Esophagus squamous epithelium (tissue), 5 donors: ENCODE data around the gene RIC8B. TPM values are rescaled to one million over a fixed set of nuclear protein-coding genes. Genes with fewer than 3 reads are reported as not detected.

Experiments
- DNase-seq: peaks from one replicate; lab custom pipeline; 2025; lab: John Stamatoyannopoulos, UW
- H3K27ac ChIP-seq, 4 donors: fragments of 200-600 bp; sonication (generic); one replicate each; pipeline ENCODE4 v1.5.1; 2016 to 2019; ENCODE audit warnings: mild to moderate bottlenecking in 1 of 4
- H3K27me3 ChIP-seq, 4 donors: fragments of 200-600 bp; sonication (generic); 1 replicate in 3 of 4; 2 replicates in 1 of 4; pipeline versions ENCODE4 v1.5.1 to v1.6.0; 2017 to 2021; ENCODE audit warnings: antibody characterized with exemption in 1 of 4
- H3K36me3 ChIP-seq, 3 donors: fragments of 200-600 bp; sonication (generic); one replicate each; pipeline ENCODE4 v1.5.1; 2016 to 2019
- H3K4me1 ChIP-seq, 3 donors: fragments of 200-600 bp; sonication (generic); one replicate each; pipeline ENCODE4 v1.5.1; 2017 to 2019
- H3K4me3 ChIP-seq, 4 donors: fragments of 200-600 bp; sonication (generic); 1 replicate in 3 of 4; 2 replicates in 1 of 4; pipeline ENCODE4 v1.5.1; 2016 to 2019; ENCODE audit warnings: mild to moderate bottlenecking in 2 of 4, moderate library complexity in 1 of 4
- H3K9me3 ChIP-seq, 3 donors: fragments of 200-600 bp; sonication (generic); one replicate each; pipeline ENCODE4 v1.5.1; 2016 to 2019
- CTCF ChIP-seq, 6 experiments: fragments of 450-650 bp in 4 of 6; fragments of 200-600 bp in 2 of 6; sonication (generic) in 2 of 6; IDR thresholded peaks; one replicate each; pipeline ENCODE4 v1.5.1; 2016 to 2019; ENCODE audit warnings: antibody characterized with exemption in 6 of 6, mild to moderate bottlenecking in 4 of 6, moderate library complexity in 4 of 6
- POLR2A ChIP-seq, 4 donors: fragments of 450-650 bp; IDR thresholded peaks; one replicate each; pipeline ENCODE4 v1.6.1; 2017; ENCODE audit warnings: antibody characterized with exemption in 4 of 4, mild to moderate bottlenecking in 4 of 4, moderate library complexity in 3 of 4
- WGBS, 2 donors: methylation state at CpG; one replicate each; pipeline ENCODE4 v1.1.5; 2018; 5-methylcytosine and 5-hydroxymethylcytosine counted together
- intact Hi-C: fragments of 100-400 bp; cut with DNase I; formaldehyde crosslinking; loops from one replicate; pipeline ENCODE4 v1.15.0; 2022
- total RNA-seq, 4 donors: library from RNA; depleted of rRNA; stranded (reverse); fragments of >200 nt; gene quantifications; one replicate each; pipeline ENCODE4 v1.1.0, GENCODE V29; 2016
- donor health status: DM: yes; HTN: yes; CAD: no.

RIC8B gene
- total RNA-seq, 4 donors from 2014 or later, result 2.7 to 7.3 (median 5.0) TPM

- no peak for TF ChIP-seq CTCF (IDR thresholded peaks at IDR 0.05)
- no peak for TF ChIP-seq POLR2A (IDR thresholded peaks at IDR 0.05)
- H3K36me3 ChIP-seq, result peaks cover 0 to 48% (median 0%) of the 10 kb centered on the region in 3 donors
- H3K27ac ChIP-seq, result no peak overlapping the region
- H3K9me3 ChIP-seq, result no peaks in the 10 kb centered on the region
- H3K4me1 ChIP-seq, result no peaks in the 10 kb centered on the region
- no peak overlapping the region for H3K4me3 ChIP-seq
- intact Hi-C loops, result no loop called here
- no peak for DNase-seq
- no peaks in the 10 kb centered on the region for H3K27me3 ChIP-seq
- WGBS, 2 donors, result 93 to 100% methylated on average over 2 of the region's 2 CpGs
Measured at GRCh38 chr12:106847861-106848260, 73.4 kb downstream of the RIC8B start.

- Histone ChIP-seq H3K27me3 (no peaks in the 10 kb centered on the region), H3K27ac (no peak overlapping the region), H3K9me3 (no peaks in the 10 kb centered on the region), H3K36me3 (peaks cover 0 to 42% (median 0%) of the 10 kb centered on the region in 3 donors), H3K4me3 (no peak overlapping the region), H3K4me1 (no peaks in the 10 kb centered on the region)
- no peak for DNase-seq
- 87 to 92% methylated on average over 4 to 5 of the region's 5 CpGs for WGBS, 2 donors
- TF ChIP-seq POLR2A (IDR thresholded peaks at IDR 0.05), result no peak
- TF ChIP-seq CTCF (IDR thresholded peaks at IDR 0.05), result no peak
- intact Hi-C loops, result no loop called here
Measured at GRCh38 chr12:106851306-106851705, 76.8 kb downstream of the RIC8B start.

GRCh38 chr12:106854723-106855122 is 80.2 kb downstream of the RIC8B start:
- no peak overlapping the region for H3K27ac ChIP-seq
- TF ChIP-seq POLR2A (IDR thresholded peaks at IDR 0.05) (no peak), CTCF (IDR thresholded peaks at IDR 0.05) (no peak)
- H3K4me3 ChIP-seq, result no peak overlapping the region
- WGBS, 2 donors, result 82 to 97% methylated on average over 4 of the region's 4 CpGs
- intact Hi-C loops, result no loop called here
- H3K4me1 ChIP-seq, result no peaks in the 10 kb centered on the region
- H3K27me3 ChIP-seq, result no peaks in the 10 kb centered on the region
- DNase-seq, result no peak
- H3K9me3 ChIP-seq, result no peaks in the 10 kb centered on the region
- H3K36me3 ChIP-seq, result peaks cover 0 to 30% (median 0%) of the 10 kb centered on the region in 3 donors

GRCh38 chr12:106855221-106855758 is 80.8 kb downstream of the RIC8B start:
- no peak for DNase-seq
- TF ChIP-seq CTCF (IDR thresholded peaks at IDR 0.05), result no peak
- no peak for TF ChIP-seq POLR2A (IDR thresholded peaks at IDR 0.05)
- 87 to 88% methylated on average over 2 of the region's 2 CpGs for WGBS, 2 donors
- Histone ChIP-seq H3K9me3 (no peaks in the 10 kb centered on the region), H3K27ac (no peak overlapping the region), H3K36me3 (peaks cover 0 to 33% (median 0%) of the 10 kb centered on the region in 3 donors), H3K27me3 (no peaks in the 10 kb centered on the region), H3K4me3 (no peak overlapping the region), H3K4me1 (no peaks in the 10 kb centered on the region)
- intact Hi-C loops, result no loop called here

GRCh38 chr12:106861984-106862916 is 87.8 kb downstream of the RIC8B start:
- Histone ChIP-seq H3K27ac (no peak overlapping the region), H3K27me3 (no peaks in the 10 kb centered on the region), H3K4me1 (no peaks in the 10 kb centered on the region), H3K36me3 (peaks cover 0 to 14% (median 0%) of the 10 kb centered on the region in 3 donors), H3K9me3 (no peaks in the 10 kb centered on the region), H3K4me3 (no peak overlapping the region)
- TF ChIP-seq POLR2A (IDR thresholded peaks at IDR 0.05), result no peak
- TF ChIP-seq CTCF (IDR thresholded peaks at IDR 0.05), result no peak
- WGBS, 2 donors, result 89 to 91% methylated on average over 3 of the region's 3 CpGs
- no peak for DNase-seq
- intact Hi-C loops, result no loop called here
